SK-N-SH (cell line): ENCODE results near the gene FANCI. TPM values are rescaled to one million over a fixed set of nuclear protein-coding genes. Genes with fewer than 3 reads are reported as not detected.

Source experiments
- CTCF ChIA-PET: fragments of 300-600, 350-600 bp; formaldehyde crosslinking; extraction: SDS; loops from one replicate; lab custom pipeline; 2021; lab: Yijun Ruan, JAX
- POLR2A ChIA-PET: fragments of 350-600 bp; sonication (Branson Sonifier 250); formaldehyde crosslinking; extraction: SDS; loops from one replicate; lab custom pipeline; 2020; ENCODE audit warnings: antibody characterized with exemption, inconsistent platforms; lab: Yijun Ruan, JAX
- DNase-seq: peaks from one replicate; pipeline ENCODE4 v3.0.0; 2012
- H2AFZ ChIP-seq: fragments of 200-600 bp; sonication (generic); 2 replicates; pipeline ENCODE4 v1.8.1; 2016; ENCODE audit warnings: antibody characterized with exemption, mild to moderate bottlenecking, low read depth
- H3F3A ChIP-seq: fragments of 200-600 bp; sonication (generic); replicated peaks from 2 replicates; pipeline ENCODE3; 2016; ENCODE audit warnings: antibody characterized with exemption, mild to moderate bottlenecking; ENCODE audit not compliant: insufficient read depth
- H3K27ac ChIP-seq, 2 experiments: fragments of 200-500 bp in 1 of 2; fragments of 200-600 bp in 1 of 2; sonication (Bioruptor generic) in 1 of 2; sonication (generic), shearing (Covaris generic) in 1 of 2; 2 replicates each; pipeline versions ENCODE4 v1.5.1 to v1.6.1; 2014 to 2016; ENCODE audit warnings: low read depth in 2 of 2, inconsistent platforms in 1 of 2, low read length in 1 of 2, mild to moderate bottlenecking in 1 of 2, mixed read lengths in 1 of 2
- H3K27me3 ChIP-seq: fragments of 200-600 bp; sonication (generic), shearing (Covaris generic); 2 replicates; pipeline ENCODE4 v1.6.1; 2016; ENCODE audit warnings: mixed run types; ENCODE audit not compliant: insufficient read depth
- H3K36me3 ChIP-seq, 2 experiments: fragments of 200-500 bp in 1 of 2; fragments of 200-600 bp in 1 of 2; sonication (Bioruptor generic) in 1 of 2; sonication (generic) in 1 of 2; replicated peaks in 1 of 2; 2 replicates each; pipeline versions ENCODE3 to v1.5.1; 2014 to 2016; ENCODE audit warnings: low read length in 1 of 2, mild to moderate bottlenecking in 1 of 2; ENCODE audit not compliant: insufficient read depth in 2 of 2, control insufficient read depth in 1 of 2
- H3K4me1 ChIP-seq, 2 experiments: fragments of 200-500 bp in 1 of 2; fragments of 200-600 bp in 1 of 2; sonication (Bioruptor generic) in 1 of 2; sonication (generic), shearing (Covaris generic) in 1 of 2; 2 replicates each; pipeline versions ENCODE4 v1.5.1 to v1.6.1; 2014 to 2016; ENCODE audit warnings: low read depth in 1 of 2, low read length in 1 of 2, mixed run types in 1 of 2; ENCODE audit not compliant: insufficient read depth in 2 of 2, control insufficient read depth in 1 of 2
- H3K4me2 ChIP-seq: fragments of 200-600 bp; sonication (generic), shearing (Covaris generic); 2 replicates; pipeline ENCODE4 v1.6.1; 2017; ENCODE audit warnings: mixed run types
- H3K4me3 ChIP-seq, 2 experiments: fragments of 200-500 bp in 1 of 2; fragments of 200-600 bp in 1 of 2; sonication (Bioruptor generic) in 1 of 2; sonication (generic), shearing (Covaris generic) in 1 of 2; 2 replicates each; pipeline versions ENCODE4 v1.5.1 to v1.8.1; 2014 to 2016; ENCODE audit warnings: low read depth in 2 of 2, inconsistent platforms in 1 of 2, low read length in 1 of 2, mild to moderate bottlenecking in 1 of 2, mixed read lengths in 1 of 2, moderate library complexity in 1 of 2
- H3K79me2 ChIP-seq: fragments of 200-600 bp; sonication (generic); 2 replicates; pipeline ENCODE4 v1.8.1; 2017; ENCODE audit warnings: mild to moderate bottlenecking; ENCODE audit not compliant: insufficient read depth
- H3K9ac ChIP-seq: fragments of 200-600 bp; sonication (generic); 2 replicates; pipeline ENCODE4 v1.6.1; 2017; ENCODE audit warnings: mixed run types
- H3K9me2 ChIP-seq: fragments of 200-600 bp; sonication (generic); 2 replicates; pipeline ENCODE4 v1.6.1; 2017; ENCODE audit warnings: mixed run types
- H3K9me3 ChIP-seq: fragments of 200-600 bp; sonication (generic); 2 replicates; pipeline ENCODE4 v1.6.1; 2017; ENCODE audit warnings: mixed run types, mild to moderate bottlenecking, moderate library complexity
- H4K20me1 ChIP-seq: fragments of 200-600 bp; sonication (generic); 2 replicates; pipeline ENCODE4 v1.6.1; 2017; ENCODE audit warnings: mild to moderate bottlenecking, mixed run types; ENCODE audit not compliant: insufficient read depth
- CHD2 ChIP-seq: fragments of 150-350 bp; IDR thresholded peaks from 2 replicates; pipeline ENCODE4 v1.6.1; 2018; ENCODE audit warnings: low read length; ENCODE audit not compliant: partially characterized antibody
- EP300 ChIP-seq, 2 experiments: IDR thresholded peaks; 2 replicates each; pipeline versions ENCODE4 v1.4.0 to v1.6.1; 2012; ENCODE audit warnings: borderline replicate concordance in 1 of 2, low read depth in 1 of 2, low read length in 1 of 2
- EZH2phosphoT487 ChIP-seq: fragments of 200-600 bp; sonication (generic); IDR thresholded peaks from 2 replicates; pipeline ENCODE4 v1.6.1; 2017; ENCODE audit warnings: low read depth, mixed run types, mild to moderate bottlenecking, antibody characterized with exemption, moderate library complexity, borderline replicate concordance
- FOSL2 ChIP-seq: IDR thresholded peaks from 2 replicates; pipeline ENCODE4 v1.4.0; 2012; ENCODE audit warnings: low read depth, mild to moderate bottlenecking, moderate library complexity, borderline replicate concordance
- FOXJ3 ChIP-seq: sonication (generic); formaldehyde crosslinking; IDR thresholded peaks from 2 replicates; pipeline ENCODE4 v1.5.1; 2020; ENCODE audit warnings: mild to moderate bottlenecking, missing genetic modification reagents
- FOXM1 ChIP-seq: IDR thresholded peaks from 2 replicates; pipeline ENCODE4 v1.4.0; 2012; ENCODE audit warnings: low read depth, mild to moderate bottlenecking
- GABPA ChIP-seq: IDR thresholded peaks from 2 replicates; pipeline ENCODE4 v1.4.0; 2012; ENCODE audit warnings: low read depth, mild to moderate bottlenecking
- GATA2 ChIP-seq: sonication (generic); formaldehyde crosslinking; IDR thresholded peaks from 2 replicates; pipeline ENCODE4 v1.5.0; 2020; ENCODE audit warnings: mild to moderate bottlenecking, missing genetic modification reagents
- MEF2A ChIP-seq: IDR thresholded peaks from 2 replicates; pipeline ENCODE4 v1.4.0; 2012; ENCODE audit warnings: low read depth, borderline replicate concordance
- MXI1 ChIP-seq: IDR thresholded peaks from 2 replicates; pipeline ENCODE4 v1.6.1; 2012; ENCODE audit warnings: mild to moderate bottlenecking, low read depth, low read length, improper control_type of control experiment
- NRF1 ChIP-seq: IDR thresholded peaks from 2 replicates; pipeline ENCODE4 v1.6.1; 2012; ENCODE audit warnings: low read depth, mild to moderate bottlenecking, low read length
- REST ChIP-seq: IDR thresholded peaks from 2 replicates; pipeline ENCODE4 v1.6.1; 2012; ENCODE audit warnings: mild to moderate bottlenecking, low read depth, low read length, moderate library complexity
- RFX5 ChIP-seq: IDR thresholded peaks from 2 replicates; pipeline ENCODE4 v1.6.1; 2012; ENCODE audit warnings: mild to moderate bottlenecking, improper control_type of control experiment, low read length
- RXRA ChIP-seq: IDR thresholded peaks from 2 replicates; pipeline ENCODE4 v1.4.0; 2012; ENCODE audit warnings: low read depth, mild to moderate bottlenecking, borderline replicate concordance
- SIN3A ChIP-seq: IDR thresholded peaks from 2 replicates; pipeline ENCODE4 v1.6.1; 2012; ENCODE audit warnings: low read depth, mild to moderate bottlenecking, low read length, moderate library complexity, borderline replicate concordance
- TAF1 ChIP-seq: IDR thresholded peaks from 2 replicates; pipeline ENCODE4 v1.6.1; 2012; ENCODE audit warnings: low read depth, mild to moderate bottlenecking, low read length, moderate library complexity, borderline replicate concordance
- TEAD4 ChIP-seq: IDR thresholded peaks from 2 replicates; pipeline ENCODE4 v1.4.0; 2012; ENCODE audit warnings: mild to moderate bottlenecking, borderline replicate concordance; ENCODE audit not compliant: insufficient read depth
- USF2 ChIP-seq: fragments of 150-350 bp; IDR thresholded peaks from 2 replicates; pipeline ENCODE4 v1.6.1; 2017; ENCODE audit warnings: antibody characterized with exemption, low read length, low read depth, borderline replicate concordance
- WGBS: methylation state at CpG from one replicate; pipeline ENCODE4 v1.1.6; 2017; ENCODE audit warnings: low lambda C conversion rate; 5-methylcytosine and 5-hydroxymethylcytosine counted together
- polyA plus RNA-seq, 3 experiments: library from polyadenylated mRNA; depleted of rRNA; stranded (reverse); fragments of >200 nt; gene quantifications; 2 replicates each; pipeline ENCODE4 v1.2.3, GENCODE V29; 2012
- TF ChIP-seq, protein P1 (sequence below): fragments of 150-350 bp; IDR thresholded peaks from 2 replicates; pipeline ENCODE4 v1.6.1; 2016; ENCODE audit warnings: mild to moderate bottlenecking, low read depth, low read length
- TF ChIP-seq, protein P2 (sequence below): IDR thresholded peaks from 2 replicates; pipeline ENCODE4 v1.4.0; 2012; ENCODE audit warnings: low read depth
- TF ChIP-seq, protein P3 (sequence below): IDR thresholded peaks from 2 replicates; pipeline ENCODE4 v1.4.0; 2012; ENCODE audit warnings: low read depth, borderline replicate concordance

Gene FANCI
- polyA plus RNA-seq, 1 of the 3 experiments (the other 2 are of a cell fraction): 13.2 TPM

- TF ChIP-seq RXRA (no peak), FOXM1 (no peak), RFX5 (no peak), GABPA (no peak)
Observed at GRCh38 chr15:89360294-89360971, 116.7 kb downstream of the FANCI start (continued).

- ChIA-PET POLR2A (interaction anchor here (1.0 to 3.2 kb wide), 7 partner anchors 11 to 214 kb away, joined by 4 to 19 read pairs (median 8); partner anchors contain the start of gene TICRR), CTCF (interaction anchor here (0.7 to 23.0 kb wide), 9 partner anchors 16 to 738 kb away, joined by 3 to 766 read pairs (median 95); partner anchors contain the start of gene POLG)
- H3K79me2 ChIP-seq: no peaks in the 10 kb centered on the region
- no peaks in the 10 kb centered on the region for H3K9me2 ChIP-seq
- no peaks in the 10 kb centered on the region for H3K36me3 ChIP-seq
- peak overlapping the region in 1 of 2 experiments; percentile 89; a peak in 2 of 4 replicates for H3K27ac ChIP-seq
- peaks cover 38% of the 10 kb centered on the region for H3K27me3 ChIP-seq
- no peaks in the 10 kb centered on the region for H3K9me3 ChIP-seq
- no peak overlapping the region for H3K9ac ChIP-seq
- H3K4me1 ChIP-seq: peaks cover 0 to 59% of the 10 kb centered on the region in 2 experiments; a peak in 2 of 4 replicates
- peaks cover 6% of the 10 kb centered on the region for H3F3A ChIP-seq
- peak overlapping the region; percentile 89 for H3K4me2 ChIP-seq
- peak overlapping the region; percentile 58 to 62 for H3K4me3 ChIP-seq
- H4K20me1 ChIP-seq: peaks cover 15% of the 10 kb centered on the region; the same call in 1 of the 2 replicates
- H2AFZ ChIP-seq: no peak overlapping the region
- 5% methylated on average over 36 of the region's 41 CpGs for WGBS
- peak; percentile 72 for DNase-seq
- TF ChIP-seq FOXM1 (no peak), NRF1 (no peak), CHD2 (no peak), MXI1 (no peak; the same call in 1 of the 2 replicates), SIN3A (peak; percentile 68; the same call in 1 of the 2 replicates), USF2 (no peak), GATA2 (CRISPR knock-in tag) (no peak), EZH2phosphoT487 (no peak), TEAD4 (no peak), MEF2A (no peak), TAF1 (no peak), REST (peak; percentile 99), RFX5 (no peak), EP300 (IDR thresholded peaks at IDR 0.05; ENCODE audit: borderline replicate concordance in 1 of 2, low read depth in 1 of 2, low read length in 1 of 2) (no peak), FOXJ3 (CRISPR knock-in tag) (no peak), FOSL2 (no peak; the same call in 1 of the 2 replicates), GABPA (no peak)
- TF ChIP-seq, protein P1, sequence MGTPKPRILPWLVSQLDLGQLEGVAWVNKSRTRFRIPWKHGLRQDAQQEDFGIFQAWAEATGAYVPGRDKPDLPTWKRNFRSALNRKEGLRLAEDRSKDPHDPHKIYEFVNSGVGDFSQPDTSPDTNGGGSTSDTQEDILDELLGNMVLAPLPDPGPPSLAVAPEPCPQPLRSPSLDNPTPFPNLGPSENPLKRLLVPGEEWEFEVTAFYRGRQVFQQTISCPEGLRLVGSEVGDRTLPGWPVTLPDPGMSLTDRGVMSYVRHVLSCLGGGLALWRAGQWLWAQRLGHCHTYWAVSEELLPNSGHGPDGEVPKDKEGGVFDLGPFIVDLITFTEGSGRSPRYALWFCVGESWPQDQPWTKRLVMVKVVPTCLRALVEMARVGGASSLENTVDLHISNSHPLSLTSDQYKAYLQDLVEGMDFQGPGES: no peak
- TF ChIP-seq, protein P2, sequence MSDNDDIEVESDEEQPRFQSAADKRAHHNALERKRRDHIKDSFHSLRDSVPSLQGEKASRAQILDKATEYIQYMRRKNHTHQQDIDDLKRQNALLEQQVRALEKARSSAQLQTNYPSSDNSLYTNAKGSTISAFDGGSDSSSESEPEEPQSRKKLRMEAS: 0 out of 2 replicates have a peak, but pooled peaks have one; percentile 40
- TF ChIP-seq, protein P3, sequence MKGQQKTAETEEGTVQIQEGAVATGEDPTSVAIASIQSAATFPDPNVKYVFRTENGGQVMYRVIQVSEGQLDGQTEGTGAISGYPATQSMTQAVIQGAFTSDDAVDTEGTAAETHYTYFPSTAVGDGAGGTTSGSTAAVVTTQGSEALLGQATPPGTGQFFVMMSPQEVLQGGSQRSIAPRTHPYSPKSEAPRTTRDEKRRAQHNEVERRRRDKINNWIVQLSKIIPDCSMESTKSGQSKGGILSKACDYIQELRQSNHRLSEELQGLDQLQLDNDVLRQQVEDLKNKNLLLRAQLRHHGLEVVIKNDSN: no peak
Observed at GRCh38 chr15:89361451-89362202, 117.8 kb downstream of the FANCI start.
